Activated CD4-positive, alpha-beta T cell treated with anti-CD3 and anti-CD28 coated beads, Interleukin-2, amount 50 U/mL, for 24 hours (primary cell): ENCODE measurements around the gene C5AR1.
"Not testable (repeated sequence)": the region's sequence is repeated elsewhere in the genome, so short reads cannot be mapped to it uniquely, and the experiment has no call there.

Source experiments
- DNase-seq, 2 donors: peaks; one replicate each; pipeline ENCODE4 v3.0.0-alpha.2; 2020; ENCODE audit warnings: low read depth in 1 of 2, low spot score in 1 of 2

C5AR1 gene

DNA sequence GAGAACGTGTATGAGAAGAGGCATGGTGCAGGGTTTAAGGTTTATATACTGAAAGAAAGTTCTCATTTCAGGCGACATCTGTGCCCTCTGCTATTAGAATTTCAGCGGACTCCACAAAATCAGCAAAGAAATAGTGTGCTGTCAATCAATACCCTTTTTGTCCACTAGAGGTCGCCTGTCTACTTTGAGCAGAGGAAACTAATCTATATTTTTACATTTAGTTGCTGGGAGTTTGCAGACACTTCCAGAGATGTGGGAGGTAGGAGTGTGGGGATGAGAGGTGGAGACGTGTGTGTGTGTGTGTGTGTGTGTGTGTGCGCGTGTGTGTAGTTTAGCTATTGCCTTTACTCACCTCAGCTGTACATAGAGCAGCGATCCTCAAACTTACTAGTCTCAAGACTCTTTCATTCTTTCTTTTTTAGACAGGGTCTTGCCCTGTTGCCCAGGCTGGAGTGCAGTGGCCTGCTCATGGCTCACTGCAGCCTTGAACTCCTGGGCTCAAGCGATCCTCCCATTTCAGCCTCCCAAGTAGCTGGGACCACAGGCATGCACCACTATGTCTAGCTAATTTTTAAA, 25.2 kb upstream of the C5AR1 start:
- peak in 1 of 2 donors; percentile 65 for DNase-seq

DNA sequence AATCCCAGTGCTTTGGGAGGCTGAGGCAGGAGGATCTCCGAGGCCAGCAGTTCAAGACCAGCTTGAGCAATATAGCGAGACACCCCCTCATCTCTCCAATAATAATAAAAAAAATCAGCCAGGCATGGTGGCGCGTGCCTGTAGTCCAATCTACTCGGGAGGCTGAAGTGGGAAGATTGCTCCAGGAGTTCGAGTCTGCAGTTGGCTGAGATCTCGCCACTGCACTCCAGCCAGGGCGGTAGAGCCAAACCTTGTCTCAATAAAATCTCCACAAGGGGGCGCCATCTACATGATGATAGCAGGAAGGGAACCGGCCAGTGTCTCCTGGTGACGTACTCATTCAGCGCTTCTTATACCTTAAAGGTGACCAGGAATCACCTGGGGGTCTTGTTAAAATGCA, 13.6 kb upstream of the C5AR1 start:
- DNase-seq: peak; percentile 26 to 88

DNA sequence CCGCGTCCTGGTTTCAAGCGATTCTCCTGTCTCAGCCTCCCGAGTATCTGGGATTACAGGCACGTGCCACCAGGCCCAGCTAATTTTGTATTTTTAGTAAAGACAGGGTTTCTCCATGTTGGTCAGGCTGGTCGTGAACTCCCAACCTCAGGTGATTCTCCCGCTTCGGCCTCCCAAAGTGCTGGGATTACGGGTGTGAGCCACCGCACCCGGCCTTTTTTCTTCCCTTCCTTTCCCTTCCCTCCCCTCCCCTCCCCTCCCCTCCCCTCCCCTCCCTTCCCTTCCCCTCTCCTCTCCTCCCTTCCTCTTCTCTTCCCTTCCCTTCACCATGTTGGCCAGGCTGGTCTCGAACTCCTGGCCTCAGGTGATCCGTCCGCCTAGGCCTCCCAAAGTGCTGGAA, 8.8 kb upstream of the C5AR1 start:
- not testable (repeated sequence) for DNase-seq

DNA sequence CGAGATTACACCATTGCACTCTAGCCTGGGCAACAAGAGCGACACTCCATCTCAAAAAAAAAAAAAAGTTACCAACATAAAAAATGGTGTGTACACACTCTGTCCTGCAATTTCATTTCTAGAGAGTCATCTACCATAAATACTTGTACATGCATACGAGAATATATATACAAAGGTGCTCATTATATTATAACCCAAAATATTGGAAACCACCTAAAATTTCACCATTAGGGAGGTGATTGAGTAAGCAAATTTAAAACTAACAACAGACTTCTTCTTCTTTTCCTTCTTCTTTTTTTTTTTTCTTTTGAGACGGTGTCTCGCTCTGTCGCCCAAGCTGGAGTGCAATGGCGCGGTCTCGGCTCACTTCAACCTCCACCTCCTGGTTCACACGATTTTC, 7.4 kb upstream of the C5AR1 start:
- no peak for DNase-seq

DNA sequence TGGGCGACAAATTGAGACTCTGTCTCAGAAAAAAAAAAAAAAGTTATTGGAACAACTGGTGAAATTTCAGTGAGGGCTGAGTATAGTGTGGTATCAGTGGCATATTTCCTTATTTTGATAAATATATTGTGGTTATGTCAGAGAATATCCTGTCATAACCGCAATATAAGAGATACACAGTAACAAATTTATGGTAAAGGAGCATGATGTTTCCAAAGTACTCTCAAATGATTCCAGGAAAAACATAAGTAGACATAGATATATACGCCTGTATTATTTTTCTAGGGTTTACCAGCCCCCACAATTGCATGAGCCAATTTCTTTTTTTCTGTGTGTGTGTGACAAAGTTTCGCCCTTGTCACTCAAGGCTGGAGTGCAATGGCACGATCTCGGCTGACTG, 5.7 kb upstream of the C5AR1 start:
- DNase-seq: no peak

GRCh38 chr19:47305309-47305751, 4.3 kb upstream of the C5AR1 start:
- peak; percentile 21 to 35 for DNase-seq

DNA sequence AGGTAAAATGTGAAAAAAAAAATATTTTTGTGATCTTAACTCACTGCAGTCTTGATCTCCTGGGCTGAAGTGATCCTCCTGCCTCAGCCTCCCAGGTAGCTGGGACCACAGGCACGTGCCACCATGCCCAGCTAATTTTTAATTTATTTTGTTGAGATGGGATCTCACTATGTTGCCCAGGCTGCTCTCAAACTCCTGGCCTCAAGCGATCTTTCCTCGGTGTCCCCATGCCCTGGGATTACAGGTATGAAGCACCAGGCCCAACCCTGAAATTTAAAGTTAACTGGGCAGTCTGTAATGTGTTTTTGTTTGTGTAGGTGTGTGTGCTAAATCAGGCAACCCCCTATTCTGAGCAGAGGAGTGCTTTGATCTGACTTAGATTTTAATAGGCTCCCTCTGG, 3.4 kb upstream of the C5AR1 start:
- DNase-seq: no peak

DNA sequence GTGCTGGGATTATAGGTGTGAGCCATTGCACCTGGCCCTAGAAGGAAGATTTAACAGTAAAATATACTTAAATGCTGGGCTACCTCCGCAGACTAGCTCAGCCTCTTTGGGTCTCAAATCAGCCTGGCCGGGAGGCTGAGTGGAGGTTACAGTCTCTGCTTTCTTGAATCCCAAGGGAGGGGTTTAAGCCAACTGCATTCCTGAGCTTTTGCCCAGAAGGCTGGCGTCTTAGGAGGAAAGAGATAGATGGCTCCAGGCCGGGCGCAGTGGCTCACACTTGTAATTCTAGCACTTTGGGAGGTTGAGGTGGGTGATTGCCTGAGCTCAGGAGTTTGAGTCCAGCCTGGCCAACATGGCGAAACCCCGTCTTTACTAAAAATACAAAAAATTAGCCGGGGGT, 623 bp upstream of the C5AR1 start:
- DNase-seq: no peak

DNA sequence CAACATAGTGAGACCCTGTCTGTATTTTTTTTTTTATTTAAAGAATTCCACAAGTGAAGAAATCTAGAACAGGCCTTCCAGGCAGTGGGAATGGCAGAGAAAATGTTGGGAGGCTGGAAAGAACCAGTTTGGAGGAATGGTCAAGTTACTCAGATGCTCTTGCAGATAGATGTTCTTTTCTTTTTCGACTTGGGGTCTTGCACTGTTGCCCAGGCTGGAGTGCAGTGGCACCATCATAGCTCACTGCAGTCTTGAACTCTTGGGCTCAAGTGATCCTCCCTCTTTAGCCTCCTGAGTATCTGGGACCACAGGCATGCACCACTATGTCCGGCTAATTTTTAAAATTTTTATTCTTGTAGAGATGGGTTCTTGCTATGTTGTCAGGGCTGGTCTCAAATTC, 662 bp downstream of the C5AR1 start:
- DNase-seq: no peak

GRCh38 chr19:47310819-47311218, 1.2 kb downstream of the C5AR1 start:
- DNase-seq: no peak

DNA sequence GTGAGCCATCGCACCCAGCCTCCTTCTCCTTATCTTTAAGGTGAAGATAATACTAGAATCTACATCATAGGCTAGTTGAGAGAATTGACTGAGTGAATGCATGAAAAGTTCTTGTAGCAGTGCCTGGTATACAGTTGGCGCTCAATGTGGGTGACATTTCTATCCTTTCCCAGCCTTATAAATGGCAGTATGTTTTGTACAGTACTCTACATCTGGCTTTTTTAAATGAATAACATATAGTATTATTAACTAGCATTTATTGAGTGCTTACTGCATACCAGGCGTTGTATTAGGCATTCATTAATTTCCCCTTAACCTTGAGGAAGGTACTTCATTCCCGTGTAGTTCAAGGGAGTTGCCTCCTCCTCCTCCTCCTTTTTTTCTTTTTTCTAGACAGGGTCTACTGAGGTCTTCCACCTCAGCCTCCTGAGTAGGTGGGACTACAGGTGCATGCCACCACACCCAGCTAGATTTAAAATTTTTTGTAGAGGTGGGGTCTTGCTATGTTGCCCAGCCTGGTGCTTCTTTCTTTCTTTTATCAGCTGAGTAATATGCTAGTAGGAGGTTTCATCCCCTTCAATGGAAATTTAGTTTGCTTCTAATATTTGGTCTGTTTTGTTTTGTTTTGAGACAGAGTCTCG, 2.8 kb downstream of the C5AR1 start:
- no peak for DNase-seq

GRCh38 chr19:47313754-47314295, 4.2 kb downstream of the C5AR1 start:
- no peak for DNase-seq

DNA sequence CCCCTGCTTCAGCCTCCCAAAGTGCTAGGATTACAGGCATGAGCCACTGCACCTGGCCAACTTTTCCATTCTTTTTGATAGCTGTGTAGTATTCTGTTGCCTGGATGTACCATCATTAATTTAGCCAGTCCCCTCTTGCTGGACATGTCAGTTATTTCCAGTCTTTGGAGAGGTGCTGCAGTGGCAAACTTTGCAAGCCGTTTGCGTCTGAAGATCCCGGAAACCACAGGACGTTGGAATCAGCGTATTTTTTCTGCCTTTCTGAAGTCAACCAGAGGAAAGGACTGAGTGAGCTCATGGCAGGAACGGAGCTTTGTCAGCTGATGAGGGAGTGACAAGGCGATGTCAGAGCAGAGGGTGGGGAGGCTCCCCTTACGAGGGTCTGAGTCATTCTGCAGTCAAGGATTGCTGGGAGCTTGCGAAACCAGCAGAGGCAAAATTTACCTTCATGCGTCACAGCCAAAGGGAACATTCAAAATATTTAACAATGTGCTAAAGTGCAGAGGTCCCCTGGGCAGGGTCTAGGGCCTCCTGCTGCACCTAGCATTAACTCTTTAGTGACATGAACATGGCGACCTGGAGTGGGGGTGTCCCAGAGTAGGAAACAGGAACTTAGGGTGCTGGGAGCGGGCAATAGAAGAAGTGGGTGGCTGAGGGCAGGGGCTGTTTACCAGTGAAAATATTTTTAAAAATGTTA, 5.6 kb downstream of the C5AR1 start:
- DNase-seq: peak in 1 of 2 donors; percentile 5

GRCh38 chr19:47316513-47316912, 6.9 kb downstream of the C5AR1 start:
- DNase-seq: no peak

GRCh38 chr19:47319923-47320871, 10.5 kb downstream of the C5AR1 start:
- DNase-seq: no peak

- DNase-seq: no peak
Observed at GRCh38 chr19:47321630-47322029, 12.0 kb downstream of the C5AR1 start.

- no peak for DNase-seq
Observed at GRCh38 chr19:47322058-47322457, 12.4 kb downstream of the C5AR1 start.

- DNase-seq: no peak
Observed at GRCh38 chr19:47323409-47323808, 13.7 kb downstream of the C5AR1 start.

GRCh38 chr19:47323872-47324271, 14.2 kb downstream of the C5AR1 start:
- DNase-seq: no peak

GRCh38 chr19:47324502-47324901, 14.8 kb downstream of the C5AR1 start:
- no peak for DNase-seq

DNA sequence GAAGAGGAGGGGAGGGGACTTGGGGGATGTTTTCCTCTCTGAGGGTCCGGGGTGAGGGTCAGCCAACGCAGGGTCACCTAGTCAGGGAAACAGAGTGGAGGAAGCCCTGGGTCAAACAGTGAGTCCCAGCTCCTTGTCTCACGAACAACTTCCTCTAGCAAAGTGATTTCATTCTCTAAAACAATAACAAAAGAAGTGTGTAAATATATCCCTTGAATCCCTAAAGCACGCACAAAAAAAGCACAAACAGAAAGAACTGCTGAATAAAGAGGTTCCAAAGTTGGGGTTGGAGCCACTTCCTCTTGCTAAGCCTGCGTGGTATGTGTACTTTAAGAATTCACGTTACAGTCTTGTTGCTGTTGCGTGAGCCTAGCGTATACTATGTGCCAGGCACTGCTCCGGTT, 20.8 kb downstream of the C5AR1 start:
- DNase-seq: no peak
